GM18526 (cell line): Measurements from ENCODE around the gene GRSF1.

Source experiments
- POLR2A ChIP-seq: IDR thresholded peaks from 3 replicates; pipeline ENCODE4 v1.6.1; 2011; ENCODE audit not compliant: insufficient read length; ENCODE audit errors: extremely low read depth

The GRSF1 gene

GRCh38 chr4:70839589-70840093 is at the start of gene GRSF1:
GRSF1 (minus strand) TSS chr4:70839890; CDS start chr4:70839827, 63 bp downstream.
- TF ChIP-seq POLR2A: peak; percentile 78

DNA sequence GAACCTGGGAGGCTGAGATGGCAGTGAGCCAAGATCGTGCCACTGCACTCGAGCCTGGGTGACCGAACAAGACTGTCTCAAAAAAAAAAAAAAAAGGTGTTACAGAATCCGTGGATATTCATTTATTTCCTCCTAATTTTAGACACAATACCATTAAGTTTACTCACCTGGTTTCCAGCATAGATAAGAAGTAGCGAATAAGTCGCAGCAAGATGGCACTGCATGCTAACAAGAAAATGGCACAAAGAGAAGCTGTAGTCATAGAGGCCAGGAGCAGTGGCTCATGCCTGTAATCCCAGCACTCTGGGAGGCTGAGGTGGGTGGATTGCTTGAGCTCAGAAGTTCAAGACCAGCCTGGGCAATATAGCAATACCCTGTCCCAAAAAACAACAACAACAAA is 45.5 kb upstream of the GRSF1 start:
- no peak for TF ChIP-seq POLR2A

DNA sequence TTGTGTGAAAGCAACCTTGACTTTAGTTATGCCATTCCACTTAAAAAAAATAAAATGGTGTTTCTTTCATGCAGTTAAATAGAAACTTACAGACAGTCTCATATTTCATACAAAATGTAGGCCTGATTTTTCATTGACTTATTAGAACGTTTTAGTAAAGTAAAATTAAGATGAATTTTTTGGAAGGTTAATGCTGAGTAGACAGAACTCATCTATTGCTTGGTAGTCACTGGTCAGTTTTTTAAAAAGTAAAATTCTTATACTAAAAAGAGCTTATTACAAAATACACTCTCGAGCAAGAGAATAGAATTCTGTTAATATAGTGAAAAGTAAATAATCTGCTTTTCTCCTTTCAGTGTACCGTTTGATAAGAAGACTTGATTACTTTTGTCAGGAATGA is 41.0 kb upstream of the GRSF1 start:
- TF ChIP-seq POLR2A: no peak

- TF ChIP-seq POLR2A: no peak
Observed at GRCh38 chr4:70877556-70877955, 37.9 kb upstream of the GRSF1 start.

DNA sequence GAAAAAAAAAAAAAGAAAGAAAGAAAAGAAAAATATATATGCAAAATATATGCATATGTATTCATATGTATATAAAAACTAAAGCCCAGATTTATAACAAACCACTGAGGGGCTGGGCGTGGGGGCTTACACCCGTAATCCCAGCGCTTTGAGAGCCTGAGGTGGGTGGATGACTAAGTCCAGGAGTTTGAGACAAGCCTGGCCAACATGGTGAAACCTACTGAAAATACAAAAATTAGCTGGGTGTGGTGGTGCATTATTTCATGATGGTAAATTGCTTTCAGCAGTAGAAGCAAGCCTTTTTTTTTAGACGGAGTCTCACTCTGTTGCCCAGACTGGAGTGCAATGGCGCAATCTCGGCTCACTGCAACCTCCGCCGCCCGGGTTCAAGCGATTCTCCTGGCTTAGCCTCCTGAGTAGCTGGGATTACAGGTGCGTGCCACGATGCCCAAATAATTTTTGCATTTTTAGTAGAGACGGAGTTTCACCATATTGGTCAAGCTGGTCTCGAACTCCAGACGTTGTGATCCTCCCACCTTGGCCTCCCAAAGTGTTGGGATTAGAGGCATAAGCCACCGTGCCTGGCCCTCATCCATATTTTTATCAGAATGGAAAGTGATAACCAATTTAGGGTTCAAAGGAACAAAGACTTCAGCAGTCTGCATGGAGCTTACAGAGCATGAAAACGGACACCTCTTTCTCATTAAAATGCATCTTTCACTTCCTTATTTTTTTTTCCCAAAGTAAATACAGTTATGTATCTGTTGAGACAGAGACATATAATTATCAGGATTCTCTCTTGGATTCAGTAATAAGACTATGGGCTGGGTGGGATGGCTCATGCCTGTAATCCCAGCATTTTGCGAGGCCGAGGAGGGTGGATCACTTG is 34.8 kb upstream of the GRSF1 start:
- TF ChIP-seq POLR2A: no peak

GRCh38 chr4:70873216-70873615 is 33.5 kb upstream of the GRSF1 start:
- TF ChIP-seq POLR2A: no peak

- TF ChIP-seq POLR2A: no peak
Observed at GRCh38 chr4:70868778-70869177, 29.1 kb upstream of the GRSF1 start.

- TF ChIP-seq POLR2A: no peak
Observed at GRCh38 chr4:70863099-70863790, 23.6 kb upstream of the GRSF1 start.

- TF ChIP-seq POLR2A: no peak
Observed at GRCh38 chr4:70859066-70859465, 19.4 kb upstream of the GRSF1 start.

DNA sequence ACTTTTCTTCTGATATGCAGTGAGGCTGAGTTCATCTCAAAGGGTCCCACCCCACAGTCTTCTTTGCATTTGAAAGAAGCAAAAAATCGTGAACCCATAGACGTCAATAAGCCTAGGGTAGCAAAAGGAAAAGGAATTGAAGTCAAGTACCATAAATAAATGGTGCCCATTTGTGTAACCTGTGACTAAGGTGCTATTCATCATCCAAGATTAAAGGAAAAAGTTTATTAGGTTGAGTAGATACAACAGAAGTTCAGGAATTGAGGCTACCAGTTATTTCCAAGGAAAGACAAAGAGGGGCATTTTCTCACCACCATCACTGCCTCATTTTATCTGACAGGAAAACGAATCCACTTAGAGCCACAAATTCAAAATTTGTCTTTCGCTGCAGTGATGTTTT is 18.8 kb upstream of the GRSF1 start:
- no peak for TF ChIP-seq POLR2A

DNA sequence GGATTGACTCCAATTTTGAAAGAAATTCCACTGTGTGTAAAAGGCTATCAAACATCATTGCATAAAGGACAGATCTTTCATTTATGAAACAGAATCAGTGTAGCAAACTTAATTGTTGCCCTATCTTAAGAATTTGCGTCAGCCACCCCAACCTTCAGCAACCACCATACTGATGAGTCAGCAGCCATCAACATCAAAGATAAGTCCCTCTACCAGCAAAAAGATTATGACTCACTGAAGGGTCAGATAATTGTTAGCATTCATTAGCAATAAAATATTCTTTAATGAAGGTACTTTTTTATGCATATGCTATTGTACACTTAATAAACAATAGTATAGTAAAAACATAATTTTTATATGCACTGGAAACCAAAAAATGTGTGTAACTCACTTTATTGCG is 15.8 kb upstream of the GRSF1 start:
- no peak for TF ChIP-seq POLR2A

DNA sequence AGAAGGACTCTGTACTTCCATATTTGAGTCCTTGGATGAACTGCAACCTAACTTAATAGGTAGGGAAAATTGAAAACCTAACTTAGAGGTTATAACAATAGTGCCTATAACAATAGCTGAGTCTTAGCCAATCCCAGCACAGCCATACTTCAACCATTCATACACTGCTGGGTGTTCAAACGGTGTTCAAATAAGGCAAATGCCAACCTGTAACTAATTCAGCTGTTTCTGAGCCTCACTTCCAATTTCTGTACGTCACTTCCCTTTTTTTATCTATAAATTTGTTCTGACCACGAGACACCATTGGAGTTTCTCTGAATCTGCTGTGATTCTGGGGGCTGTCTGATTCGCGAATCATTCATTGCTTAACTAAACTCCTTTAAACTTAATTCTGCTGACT is 9.6 kb upstream of the GRSF1 start:
- no peak for TF ChIP-seq POLR2A

DNA sequence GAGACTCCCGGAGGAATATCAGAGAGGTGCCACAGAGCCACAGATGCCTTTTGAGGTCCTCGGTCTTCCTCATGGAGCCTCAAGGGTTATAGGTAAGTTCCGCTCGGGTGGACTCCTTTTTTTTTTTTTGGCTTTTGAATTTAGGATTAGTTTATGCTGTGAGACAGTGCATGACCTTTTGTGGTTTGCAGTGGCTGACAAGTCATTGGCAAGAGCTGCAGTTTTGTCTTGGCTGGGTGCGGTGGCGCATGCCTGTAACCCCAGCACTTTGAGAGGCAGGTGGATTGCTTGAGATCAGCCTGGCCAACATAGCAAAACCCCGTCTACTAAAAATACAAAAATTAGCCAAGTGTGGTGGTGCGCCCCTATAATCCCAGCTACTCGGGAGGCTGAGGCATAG is 4.5 kb upstream of the GRSF1 start:
- TF ChIP-seq POLR2A: no peak

- TF ChIP-seq POLR2A: no peak
Observed at GRCh38 chr4:70842761-70843435, 3.2 kb upstream of the GRSF1 start.

DNA sequence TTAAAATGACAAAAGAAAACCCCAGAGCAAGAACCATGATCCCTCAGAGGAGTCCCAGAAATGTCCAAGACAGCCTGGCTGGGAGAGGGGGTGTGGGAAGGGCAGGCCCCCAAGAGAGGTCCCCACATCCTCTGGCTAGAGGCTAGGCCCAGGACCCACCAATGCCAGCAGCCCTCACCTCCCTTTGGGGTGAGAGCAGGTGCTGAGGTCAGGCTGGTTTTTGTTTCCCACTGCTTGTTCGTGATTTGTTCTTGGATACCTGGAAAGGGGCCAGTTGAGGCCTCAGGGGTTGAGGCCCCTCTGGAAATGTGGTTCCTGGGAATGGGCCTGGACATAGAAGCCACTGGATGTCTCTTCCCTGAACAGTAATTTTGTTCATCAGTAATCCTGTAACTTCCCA is 2.3 kb upstream of the GRSF1 start:
- TF ChIP-seq POLR2A: no peak

- no peak for TF ChIP-seq POLR2A
Observed at GRCh38 chr4:70841211-70841610, 1.5 kb upstream of the GRSF1 start.
